Measurements from ENCODE around the gene LRRN2.

DNA sequence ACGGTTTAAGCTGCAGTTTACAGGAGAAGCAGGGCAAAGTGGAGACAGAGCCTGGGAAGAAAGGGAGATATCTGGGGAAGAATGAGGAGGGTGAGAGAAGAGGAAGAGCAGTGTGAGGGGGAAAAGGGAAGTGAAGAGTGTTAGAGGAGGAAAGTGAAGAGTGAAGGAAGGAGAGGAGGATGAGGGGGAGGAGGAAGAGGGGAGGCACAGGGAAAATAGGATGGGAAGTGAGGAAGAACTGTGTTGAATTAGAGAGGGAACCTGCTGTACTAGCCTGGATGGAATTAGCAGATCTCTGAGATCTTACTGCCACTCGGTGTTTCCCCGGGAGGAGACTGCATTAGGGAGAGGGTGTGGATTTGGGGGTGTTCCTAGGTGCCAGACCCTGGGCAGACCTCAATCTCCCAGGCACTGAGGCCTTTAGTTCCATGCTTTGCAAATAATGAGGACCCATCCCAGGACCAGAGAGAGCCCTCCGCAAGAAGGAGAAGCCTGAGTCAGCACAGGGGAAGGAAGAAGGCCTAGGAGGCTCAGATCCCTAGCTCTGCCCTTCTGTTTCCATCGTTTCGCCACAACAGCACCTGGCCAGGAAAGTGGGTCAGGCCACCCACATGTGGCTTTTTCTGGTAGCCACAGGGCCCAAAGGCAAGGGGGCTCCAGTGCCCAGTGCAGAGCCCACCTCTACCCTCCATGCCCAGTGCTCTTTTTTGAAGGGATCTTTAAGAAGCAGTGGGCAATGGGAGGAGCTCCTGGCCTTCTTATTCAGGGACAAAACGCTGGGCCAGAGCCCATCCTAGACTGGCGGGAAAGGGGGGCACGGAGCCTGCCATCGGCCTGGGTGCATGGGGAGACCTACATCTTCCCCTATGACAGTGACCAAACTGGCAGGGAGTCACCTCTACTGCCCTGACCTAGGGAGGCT lies 2.0 kb downstream of the LRRN2 start:
- TF ChIP-seq SAP30 (IDR thresholded peaks at IDR 0.05; ENCODE audit: insufficient read depth, insufficient replicate concordance, low read length), result no peak
- TF ChIP-seq SRF (IDR thresholded peaks at IDR 0.05; ENCODE audit: low read depth, low read length), result no peak
- no peak for TF ChIP-seq POLR2A (IDR thresholded peaks at IDR 0.05; ENCODE audit: control extremely low read depth in 1 of 2, low read depth in 2 of 2, low read length in 2 of 2)
- no peak for TF ChIP-seq EP300 (IDR thresholded peaks at IDR 0.05; ENCODE audit: borderline replicate concordance in 1 of 2, low read depth in 2 of 2, low read length in 2 of 2)
- no peak for TF ChIP-seq YY1 (IDR thresholded peaks at IDR 0.05; ENCODE audit: low read depth, low read length)
- TF ChIP-seq RXRA (IDR thresholded peaks at IDR 0.05; ENCODE audit: insufficient read depth, low read depth, low read length), result no peak
- no peak for TF ChIP-seq TAF1 (IDR thresholded peaks at IDR 0.05; ENCODE audit: low read depth, low read length)
- TF ChIP-seq, protein P1, sequence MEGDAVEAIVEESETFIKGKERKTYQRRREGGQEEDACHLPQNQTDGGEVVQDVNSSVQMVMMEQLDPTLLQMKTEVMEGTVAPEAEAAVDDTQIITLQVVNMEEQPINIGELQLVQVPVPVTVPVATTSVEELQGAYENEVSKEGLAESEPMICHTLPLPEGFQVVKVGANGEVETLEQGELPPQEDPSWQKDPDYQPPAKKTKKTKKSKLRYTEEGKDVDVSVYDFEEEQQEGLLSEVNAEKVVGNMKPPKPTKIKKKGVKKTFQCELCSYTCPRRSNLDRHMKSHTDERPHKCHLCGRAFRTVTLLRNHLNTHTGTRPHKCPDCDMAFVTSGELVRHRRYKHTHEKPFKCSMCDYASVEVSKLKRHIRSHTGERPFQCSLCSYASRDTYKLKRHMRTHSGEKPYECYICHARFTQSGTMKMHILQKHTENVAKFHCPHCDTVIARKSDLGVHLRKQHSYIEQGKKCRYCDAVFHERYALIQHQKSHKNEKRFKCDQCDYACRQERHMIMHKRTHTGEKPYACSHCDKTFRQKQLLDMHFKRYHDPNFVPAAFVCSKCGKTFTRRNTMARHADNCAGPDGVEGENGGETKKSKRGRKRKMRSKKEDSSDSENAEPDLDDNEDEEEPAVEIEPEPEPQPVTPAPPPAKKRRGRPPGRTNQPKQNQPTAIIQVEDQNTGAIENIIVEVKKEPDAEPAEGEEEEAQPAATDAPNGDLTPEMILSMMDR (IDR thresholded peaks at IDR 0.05; ENCODE audit: control extremely low read depth in 1 of 3, insufficient read depth in 1 of 3, low read depth in 1 of 3, low read length in 3 of 3), result no peak
